Fibroblast of lung (primary cell): Measurements from ENCODE around the gene WDR49.

Source experiments
- EZH2 ChIP-seq: IDR thresholded peaks from 2 replicates; pipeline ENCODE4 v1.5.1; 2012; ENCODE audit warnings: low read length, control low read depth, mild to moderate bottlenecking; ENCODE audit errors: missing control alignments
- TF ChIP-seq, protein P1 (sequence below), 2 donors: IDR thresholded peaks in 1 of 2; conservative IDR thresholded peaks in 1 of 2; 1 replicate in 1 of 2; 2 replicates in 1 of 2; pipeline ENCODE4 v1.5.1; 2011 to 2012; ENCODE audit warnings: low read length in 2 of 2, control low read depth in 1 of 2, inconsistent platforms in 1 of 2, low read depth in 1 of 2, mild to moderate bottlenecking in 1 of 2

DNA sequence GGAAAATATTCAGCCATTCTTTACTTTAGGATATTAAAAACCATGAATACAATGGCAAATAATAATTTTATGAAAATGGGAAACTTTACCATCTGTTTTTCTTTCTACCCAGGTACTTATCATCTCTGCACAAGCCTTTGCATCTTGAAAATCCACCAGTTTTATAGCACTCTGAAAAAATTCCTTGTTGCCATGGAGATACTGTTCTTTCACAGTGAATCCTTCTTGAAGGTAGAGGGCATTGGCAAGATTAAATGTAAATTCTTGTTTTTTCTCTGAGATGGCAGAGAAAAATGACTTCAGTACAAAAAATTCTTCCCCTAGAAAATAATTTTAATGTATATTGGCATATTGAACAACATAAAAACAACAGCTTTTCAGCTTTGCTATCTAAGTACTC is 186.8 kb downstream of the WDR49 start:
- no peak for TF ChIP-seq EZH2
- TF ChIP-seq, protein P1, sequence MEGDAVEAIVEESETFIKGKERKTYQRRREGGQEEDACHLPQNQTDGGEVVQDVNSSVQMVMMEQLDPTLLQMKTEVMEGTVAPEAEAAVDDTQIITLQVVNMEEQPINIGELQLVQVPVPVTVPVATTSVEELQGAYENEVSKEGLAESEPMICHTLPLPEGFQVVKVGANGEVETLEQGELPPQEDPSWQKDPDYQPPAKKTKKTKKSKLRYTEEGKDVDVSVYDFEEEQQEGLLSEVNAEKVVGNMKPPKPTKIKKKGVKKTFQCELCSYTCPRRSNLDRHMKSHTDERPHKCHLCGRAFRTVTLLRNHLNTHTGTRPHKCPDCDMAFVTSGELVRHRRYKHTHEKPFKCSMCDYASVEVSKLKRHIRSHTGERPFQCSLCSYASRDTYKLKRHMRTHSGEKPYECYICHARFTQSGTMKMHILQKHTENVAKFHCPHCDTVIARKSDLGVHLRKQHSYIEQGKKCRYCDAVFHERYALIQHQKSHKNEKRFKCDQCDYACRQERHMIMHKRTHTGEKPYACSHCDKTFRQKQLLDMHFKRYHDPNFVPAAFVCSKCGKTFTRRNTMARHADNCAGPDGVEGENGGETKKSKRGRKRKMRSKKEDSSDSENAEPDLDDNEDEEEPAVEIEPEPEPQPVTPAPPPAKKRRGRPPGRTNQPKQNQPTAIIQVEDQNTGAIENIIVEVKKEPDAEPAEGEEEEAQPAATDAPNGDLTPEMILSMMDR (conservative IDR thresholded peaks at IDR 0.05 in 1 of 2, IDR thresholded peaks at IDR 0.05 in 1 of 2; ENCODE audit: low read depth in 1 of 2, low read length in 2 of 2), result no peak
